Left lung (tissue), 10 donors: ENCODE results near the gene MARCHF3. TPM values are rescaled to one million over a fixed set of nuclear protein-coding genes. Genes with fewer than 3 reads are reported as not detected.

Experiments used
- ATAC-seq: fragments of 200-7000 bp; cut with Tn5 transposase; one replicate; pipeline ENCODE4 v1.9.1; 2020; ENCODE audit warnings: moderate library complexity
- DNase-seq, 4 donors: peaks; one replicate each; pipeline ENCODE4 v3.0.0-alpha.2; 2013 to 2020
- H3K27ac ChIP-seq, 2 donors: fragments of 200-600 bp; sonication (generic) in 1 of 2; one replicate each; pipeline versions ENCODE4 v1.5.0 to v1.8.0; 2020 to 2021
- H3K27me3 ChIP-seq, 2 donors: fragments of 200-600 bp; sonication (generic) in 1 of 2; one replicate each; pipeline versions ENCODE4 v1.5.0 to v1.8.0; 2020 to 2021
- H3K36me3 ChIP-seq, 2 donors: fragments of 200-600 bp; sonication (generic) in 1 of 2; one replicate each; pipeline versions ENCODE4 v1.5.0 to v1.8.0; 2020 to 2021
- H3K4me1 ChIP-seq, 2 donors: fragments of 200-600 bp; one replicate each; pipeline ENCODE4 v1.8.0; 2021
- H3K4me3 ChIP-seq, 2 donors: fragments of 200-600 bp; sonication (generic) in 1 of 2; one replicate each; pipeline versions ENCODE4 v1.5.0 to v1.8.0; 2020 to 2021; ENCODE audit warnings: mild to moderate bottlenecking in 1 of 2
- H3K9me3 ChIP-seq, 2 donors: fragments of 200-600 bp; sonication (generic) in 1 of 2; one replicate each; pipeline versions ENCODE4 v1.5.0 to v1.8.0; 2020 to 2021
- CTCF ChIP-seq, 2 donors: fragments of 200-600 bp; sonication (generic) in 1 of 2; IDR thresholded peaks; one replicate each; pipeline versions ENCODE4 v1.5.0 to v1.8.0; 2021; ENCODE audit warnings: antibody characterized with exemption in 2 of 2
- intact Hi-C, 2 donors: fragments of 100-400 bp; cut with DNase I; formaldehyde crosslinking; loops; one replicate each; pipeline versions ENCODE4 v1.11.2 to v1.14.2; 2022
- polyA plus RNA-seq, 6 donors: library from polyadenylated mRNA; unstranded; fragments of 120-200 nt; gene quantifications; one replicate each; pipeline ENCODE4 v1.2.1, GENCODE V29; 2013; ENCODE audit not compliant: insufficient read length in 6 of 6
- total RNA-seq, 2 donors: library from RNA; stranded (reverse); fragmentation: NEBNext Ultra II Directional; extraction: Animal tissue kit (Norgen Biotek cat#: 25700); gene quantifications; one replicate each; pipeline ENCODE4 v1.2.1, GENCODE V29; 2021
- donor health status: DM: no; HTN: yes; CAD: no.
- donor health status: DM: no; HTN: no; CAD: no.

Gene MARCHF3
- total and polyA plus RNA-seq, 8 donors = 3.4 to 8.7 (median 5.5) TPM

- Histone ChIP-seq H3K9me3 (no peaks in the 10 kb centered on the region), H3K27me3 (no peaks in the 10 kb centered on the region), H3K27ac (no peak overlapping the region), H3K4me3 (no peak overlapping the region), H3K4me1 (no peaks in the 10 kb centered on the region), H3K36me3 (no peaks in the 10 kb centered on the region)
- TF ChIP-seq CTCF (IDR thresholded peaks at IDR 0.05) = no peak
- no peak for DNase-seq
- no peak for ATAC-seq
- intact Hi-C loops = no loop called here
Measured at GRCh38 chr5:126928041-126928440, 102.3 kb downstream of the MARCHF3 start.

- DNase-seq (no peak), ATAC-seq (no peak)
- no peak overlapping the region for H3K27ac ChIP-seq
- intact Hi-C loops = no loop called here
- no peaks in the 10 kb centered on the region for H3K9me3 ChIP-seq
- H3K4me1 ChIP-seq = no peaks in the 10 kb centered on the region
- no peaks in the 10 kb centered on the region for H3K36me3 ChIP-seq
- H3K4me3 ChIP-seq = no peak overlapping the region
- no peaks in the 10 kb centered on the region for H3K27me3 ChIP-seq
- no peak for TF ChIP-seq CTCF (IDR thresholded peaks at IDR 0.05)
Measured at GRCh38 chr5:126927429-126927828, 102.9 kb downstream of the MARCHF3 start.

- Histone ChIP-seq H3K27me3 (no peaks in the 10 kb centered on the region), H3K27ac (no peak overlapping the region), H3K9me3 (no peaks in the 10 kb centered on the region), H3K36me3 (no peaks in the 10 kb centered on the region), H3K4me3 (no peak overlapping the region), H3K4me1 (no peaks in the 10 kb centered on the region)
- TF ChIP-seq CTCF (IDR thresholded peaks at IDR 0.05) = no peak
- no peak for ATAC-seq
- intact Hi-C loops = no loop called here
- DNase-seq = no peak
Measured at GRCh38 chr5:126926187-126926586, 104.2 kb downstream of the MARCHF3 start.

- Histone ChIP-seq H3K4me1 (peaks cover 0 to under 1% of the 10 kb centered on the region in 2 donors), H3K36me3 (no peaks in the 10 kb centered on the region), H3K9me3 (no peaks in the 10 kb centered on the region), H3K27me3 (no peaks in the 10 kb centered on the region), H3K4me3 (no peak overlapping the region), H3K27ac (no peak overlapping the region)
- no peak for DNase-seq
- TF ChIP-seq CTCF (IDR thresholded peaks at IDR 0.05) = no peak
- no peak for ATAC-seq
- intact Hi-C loops = no loop called here
Measured at GRCh38 chr5:126925482-126925881, 104.9 kb downstream of the MARCHF3 start.

GRCh38 chr5:126924331-126925033, 105.9 kb downstream of the MARCHF3 start:
- Histone ChIP-seq H3K4me3 (no peak overlapping the region), H3K9me3 (no peaks in the 10 kb centered on the region), H3K27me3 (no peaks in the 10 kb centered on the region), H3K27ac (no peak overlapping the region), H3K4me1 (peaks cover 0 to 10% of the 10 kb centered on the region in 2 donors), H3K36me3 (no peaks in the 10 kb centered on the region)
- no peak for TF ChIP-seq CTCF (IDR thresholded peaks at IDR 0.05)
- intact Hi-C loops = no loop called here
- no peak for DNase-seq
- no peak for ATAC-seq
